ENCODE results near the gene DYNC1H1.

GRCh38 chr14:101997429-101998336 is 33.3 kb downstream of the DYNC1H1 start:
- no peak for TF ChIP-seq CTCF (IDR thresholded peaks at IDR 0.05; ENCODE audit: insufficient read depth, low read depth, low read length)
- TF ChIP-seq EZH2 (IDR thresholded peaks at IDR 0.05; ENCODE audit: insufficient read depth, low read length) = no peak

Data from astrocyte (in vitro differentiated cells and primary cell).